IMR-90 (cell line): Measurements from ENCODE around the gene ZMIZ1. TPM values are rescaled to one million over a fixed set of nuclear protein-coding genes. Genes with fewer than 3 reads are reported as not detected.

Experiments used
- ATAC-seq: fragments of 200-7000 bp; cut with Tn5 transposase; 2 replicates; pipeline ENCODE4 v1.9.1; 2020; ENCODE audit warnings: low read depth, mild to moderate bottlenecking, moderate library complexity
- BruUV-seq: library from RNA; stranded (reverse); fragments of 400-500 nt; replicated peaks from 2 replicates; lab custom pipeline; 2021; lab: Mats Ljungman, UMichigan
- CTCF ChIA-PET: fragments of 300-600 bp; formaldehyde crosslinking; extraction: SDS; loops from one replicate; lab custom pipeline; 2021; ENCODE audit warnings: antibody characterized with exemption; lab: Yijun Ruan, JAX
- POLR2A ChIA-PET: fragments of 300-600 bp; sonication (Branson Sonifier 250); formaldehyde crosslinking; loops from one replicate; lab custom pipeline; 2022; ENCODE audit warnings: antibody characterized with exemption; ENCODE audit not compliant: unreplicated experiment; lab: Charles Lee
- DNase-seq: peaks from one replicate; pipeline ENCODE4 v3.0.0; 2013
- H2AFZ ChIP-seq: replicated peaks from 2 replicates; pipeline ENCODE3; 2013; ENCODE audit warnings: low read length, mild to moderate bottlenecking; ENCODE audit not compliant: poor library complexity
- H2AK5ac ChIP-seq: 2 replicates; pipeline ENCODE4 v1.6.1; 2013; ENCODE audit warnings: low read depth, low read length, inconsistent platforms
- H2AK9ac ChIP-seq: replicated peaks from 2 replicates; pipeline ENCODE3; 2013; ENCODE audit warnings: mild to moderate bottlenecking, low read depth, low read length, moderate library complexity; ENCODE audit not compliant: poor library complexity
- H2BK120ac ChIP-seq: 2 replicates; pipeline ENCODE4 v1.6.1; 2013; ENCODE audit warnings: low read depth, low read length, inconsistent platforms
- H2BK15ac ChIP-seq: 3 replicates; pipeline ENCODE4 v1.6.1; 2013; ENCODE audit warnings: low read depth, low read length, inconsistent platforms
- H2BK20ac ChIP-seq: 2 replicates; pipeline ENCODE4 v1.6.1; 2013; ENCODE audit warnings: low read depth, mild to moderate bottlenecking, inconsistent platforms, low read length, moderate library complexity
- H2BK5ac ChIP-seq: 2 replicates; pipeline ENCODE4 v1.6.1; 2013; ENCODE audit warnings: mild to moderate bottlenecking, low read depth, low read length, inconsistent platforms; ENCODE audit not compliant: poor library complexity, severe bottlenecking
- H3K14ac ChIP-seq: replicated peaks from 2 replicates; pipeline ENCODE4 v1.6.1; 2013; ENCODE audit warnings: low read depth, low read length, inconsistent platforms
- H3K18ac ChIP-seq: 2 replicates; pipeline ENCODE4 v1.6.1; 2013; ENCODE audit warnings: low read depth, low read length, control low read depth
- H3K23ac ChIP-seq: 2 replicates; pipeline ENCODE4 v1.6.1; 2013; ENCODE audit warnings: low read depth, low read length, inconsistent platforms
- H3K27ac ChIP-seq: 2 replicates; pipeline ENCODE4 v1.5.1; 2013; ENCODE audit warnings: mild to moderate bottlenecking, control low read depth, low read length; ENCODE audit not compliant: insufficient read depth
- H3K27me3 ChIP-seq: 2 replicates; pipeline ENCODE4 v1.6.1; 2013; ENCODE audit warnings: low read length; ENCODE audit not compliant: control insufficient read depth, insufficient read depth
- H3K36me3 ChIP-seq: 2 replicates; pipeline ENCODE4 v1.6.1; 2013; ENCODE audit warnings: low read length, mixed read lengths; ENCODE audit not compliant: control insufficient read depth, insufficient read depth
- H3K4ac ChIP-seq: 2 replicates; pipeline ENCODE4 v1.6.1; 2013; ENCODE audit warnings: low read depth, low read length, inconsistent platforms
- H3K4me1 ChIP-seq: 2 replicates; pipeline ENCODE4 v1.6.1; 2013; ENCODE audit warnings: low read length, mixed read lengths; ENCODE audit not compliant: control insufficient read depth, insufficient read depth
- H3K4me2 ChIP-seq: 2 replicates; pipeline ENCODE4 v1.6.1; 2013; ENCODE audit warnings: low read depth, mild to moderate bottlenecking, control low read depth, low read length, moderate library complexity
- H3K4me3 ChIP-seq: 2 replicates; pipeline ENCODE4 v1.5.1; 2013; ENCODE audit warnings: low read depth, mild to moderate bottlenecking, control low read depth, low read length, moderate library complexity; ENCODE audit not compliant: insufficient read depth
- H3K56ac ChIP-seq: 2 replicates; pipeline ENCODE4 v1.6.1; 2013; ENCODE audit warnings: low read length, inconsistent platforms; ENCODE audit not compliant: insufficient read depth; ENCODE audit errors: extremely low read depth
- H3K79me1 ChIP-seq, 2 experiments: 2 replicates each; pipeline ENCODE4 v1.6.1; 2013; ENCODE audit warnings: low read length in 2 of 2, inconsistent platforms in 1 of 2, low read depth in 1 of 2
- H3K9ac ChIP-seq: 2 replicates; pipeline ENCODE4 v1.6.1; 2013; ENCODE audit warnings: low read depth, low read length, control low read depth
- H3K9me1 ChIP-seq: 2 replicates; pipeline ENCODE4 v1.6.1; 2013; ENCODE audit warnings: low read length, inconsistent platforms; ENCODE audit not compliant: insufficient read depth
- H3K9me3 ChIP-seq: 2 replicates; pipeline ENCODE4 v1.6.1; 2013; ENCODE audit warnings: low read length; ENCODE audit not compliant: control insufficient read depth, insufficient read depth
- H4K20me1 ChIP-seq: 2 replicates; pipeline ENCODE4 v1.6.1; 2013; ENCODE audit warnings: low read length, inconsistent platforms; ENCODE audit not compliant: insufficient read depth
- H4K5ac ChIP-seq: 2 replicates; pipeline ENCODE4 v1.6.1; 2013; ENCODE audit warnings: mild to moderate bottlenecking, low read depth, low read length, control low read depth
- H4K8ac ChIP-seq, 2 experiments: 2 replicates each; pipeline ENCODE4 v1.6.1; 2013; ENCODE audit warnings: low read depth in 2 of 2, low read length in 2 of 2, control low read depth in 1 of 2, inconsistent platforms in 1 of 2
- H4K91ac ChIP-seq: 2 replicates; pipeline ENCODE4 v1.6.1; 2013; ENCODE audit warnings: low read depth, low read length, inconsistent platforms; ENCODE audit not compliant: insufficient read depth
- BHLHE40 ChIP-seq: fragments of 150-350 bp; IDR thresholded peaks from 2 replicates; pipeline ENCODE4 v1.6.1; 2016; ENCODE audit warnings: mild to moderate bottlenecking, low read depth, low read length
- CEBPB ChIP-seq: IDR thresholded peaks from 2 replicates; pipeline ENCODE4 v1.6.1; 2012; ENCODE audit warnings: low read depth, low read length, improper control_type of control experiment
- CHD1 ChIP-seq: IDR thresholded peaks from 2 replicates; pipeline ENCODE4 v1.6.1; 2012; ENCODE audit warnings: low read depth, low read length, improper control_type of control experiment
- FOS ChIP-seq: fragments of 150-350 bp; IDR thresholded peaks from 2 replicates; pipeline ENCODE4 v1.6.1; 2016; ENCODE audit warnings: low read depth, low read length
- MAFK ChIP-seq: IDR thresholded peaks from 2 replicates; pipeline ENCODE4 v1.6.1; 2012; ENCODE audit warnings: low read depth, low read length, improper control_type of control experiment
- MAZ ChIP-seq: IDR thresholded peaks from 2 replicates; pipeline ENCODE4 v1.6.1; 2012; ENCODE audit warnings: low read depth, mild to moderate bottlenecking, low read length, improper control_type of control experiment, moderate library complexity, borderline replicate concordance
- NFE2L2 ChIP-seq: fragments of 150-350 bp; IDR thresholded peaks from 2 replicates; pipeline ENCODE4 v1.6.1; 2016; ENCODE audit warnings: low read depth, mild to moderate bottlenecking, low read length
- POLR2A ChIP-seq: IDR thresholded peaks from 2 replicates; pipeline ENCODE4 v1.6.1; 2012; ENCODE audit warnings: mild to moderate bottlenecking, low read depth, low read length
- RAD21 ChIP-seq: IDR thresholded peaks from 2 replicates; pipeline ENCODE4 v1.6.1; 2012; ENCODE audit warnings: low read length, improper control_type of control experiment
- RCOR1 ChIP-seq: IDR thresholded peaks from 2 replicates; pipeline ENCODE4 v1.6.1; 2012; ENCODE audit warnings: mild to moderate bottlenecking, low read length, improper control_type of control experiment; ENCODE audit not compliant: insufficient replicate concordance
- RFX5 ChIP-seq: IDR thresholded peaks from 2 replicates; pipeline ENCODE4 v1.8.0; 2012; ENCODE audit warnings: low read depth, mild to moderate bottlenecking, low read length, moderate library complexity
- SMC3 ChIP-seq: fragments of 150-350 bp; IDR thresholded peaks from 2 replicates; pipeline ENCODE4 v1.6.1; 2016; ENCODE audit warnings: low read depth, mild to moderate bottlenecking, antibody characterized with exemption, low read length, moderate library complexity
- USF2 ChIP-seq: fragments of 150-350 bp; IDR thresholded peaks from 2 replicates; pipeline ENCODE4 v1.6.1; 2017; ENCODE audit warnings: mild to moderate bottlenecking, antibody characterized with exemption, low read length, low read depth
- WGBS, 2 experiments: methylation state at CpG; one replicate each; pipeline versions ENCODE4 v1.1.5 to v1.1.7; 2013; ENCODE audit warnings: missing lambda C conversion rate in 2 of 2; ENCODE audit not compliant: insufficient read length in 1 of 2; ENCODE audit errors: extremely low coverage in 2 of 2; 5-methylcytosine and 5-hydroxymethylcytosine counted together
- dilution Hi-C: fragments of 300-500 bp; cut with HindIII; formaldehyde crosslinking; loops from one replicate; pipeline ENCODE4 v1.14.3; 2018; ENCODE audit warnings: low sequenced_read_pairs; ENCODE audit not compliant: unreplicated experiment
- in situ Hi-C: fragments of 300-500 bp; cut with MboI; formaldehyde crosslinking; loops from 3 replicates; pipeline ENCODE4 v1.14.3; 2019; ENCODE audit warnings: low sequenced_read_pairs, inconsistent platforms, mixed read lengths
- intact Hi-C: fragments of 100-400 bp; cut with micrococcal nuclease; formaldehyde crosslinking; loops from 2 replicates; pipeline ENCODE4 v1.10.0; 2022
- polyA plus RNA-seq, 3 experiments: library from polyadenylated mRNA; depleted of rRNA; stranded (reverse); fragments of >200 nt; gene quantifications; 2 replicates each; pipeline ENCODE4 v1.2.3, GENCODE V29; 2012; ENCODE audit warnings: low replicate concordance in 1 of 3
- total RNA-seq: library from RNA; depleted of rRNA; stranded (reverse); fragments of >200 nt; gene quantifications from 2 replicates; pipeline ENCODE4 v1.2.3, GENCODE V29; 2012
- TF ChIP-seq, protein P1 (sequence below): fragments of 150-350 bp; IDR thresholded peaks from 2 replicates; pipeline ENCODE4 v1.6.1; 2016; ENCODE audit warnings: low read depth, mild to moderate bottlenecking, low read length, moderate library complexity, borderline replicate concordance
- TF ChIP-seq, protein P2 (sequence below): conservative IDR thresholded peaks from 2 replicates; pipeline ENCODE4 v1.5.1; 2012; ENCODE audit warnings: mild to moderate bottlenecking, low read depth, low read length, improper control_type of control experiment

Gene ZMIZ1
- total and polyA plus RNA-seq, 2 of the 4 experiments (the other 2 are of a cell fraction): 6.6 to 48.7 TPM

DNA sequence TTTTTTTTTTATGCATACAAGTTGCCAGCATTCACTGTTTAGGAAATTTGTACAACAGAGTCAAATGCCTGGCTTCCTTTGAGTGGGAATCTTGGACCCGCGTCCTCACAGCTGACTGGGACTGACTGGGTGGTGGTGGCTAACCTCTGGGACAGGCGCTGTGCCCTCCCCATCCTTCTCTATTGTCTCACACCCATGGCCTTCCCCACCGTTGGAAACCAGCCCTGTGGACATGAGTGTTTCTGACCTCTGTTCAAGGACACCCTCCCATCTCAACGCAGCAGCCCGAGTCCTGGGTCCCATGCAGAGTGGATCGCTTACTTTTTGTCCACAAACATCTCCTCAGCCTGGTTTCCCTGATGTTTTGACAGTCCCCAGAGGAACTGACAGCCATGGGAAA is 153.4 kb downstream of the ZMIZ1 start:
- 55% methylated on average over 4 of the region's 7 CpGs; no CpG with 5 or more reads in 1 of the 2 experiments for WGBS, 2 experiments

More for the DNA sequence above, 153.4 kb downstream of the ZMIZ1 start:
- Histone ChIP-seq H2BK120ac (no peak overlapping the region), H3K9ac (no peak overlapping the region), H3K4me3 (no peak overlapping the region), H3K27me3 (no peaks in the 10 kb centered on the region), H3K4me2 (no peak overlapping the region), H3K9me1 (peaks cover 34% of the 10 kb centered on the region), H3K4me1 (peaks cover 48% of the 10 kb centered on the region), H2BK15ac (no peak overlapping the region), H3K9me3 (no peaks in the 10 kb centered on the region), H4K8ac (peak overlapping the region in 1 of 2 experiments; percentile 4; a peak in 1 of 4 replicates), H2AFZ (no peak overlapping the region), H3K4ac (peak overlapping the region; percentile 42; the same call in 1 of the 2 replicates), H4K20me1 (peaks cover 56% of the 10 kb centered on the region), H3K14ac (no peak overlapping the region), H3K23ac (peak overlapping the region; percentile 82; the same call in 1 of the 2 replicates), H4K5ac (no peak overlapping the region), H3K27ac (no peak overlapping the region), H2BK5ac (no peak overlapping the region), H2AK9ac (peak overlapping the region; percentile 55), H3K36me3 (peaks cover 49% of the 10 kb centered on the region), H3K79me1 (peaks cover 48 to 96% of the 10 kb centered on the region in 2 experiments), H4K91ac (no peak overlapping the region), H2BK20ac (no peak overlapping the region), H2AK5ac (peak overlapping the region; percentile 56; the same call in 1 of the 2 replicates), H3K56ac (no peak overlapping the region), H3K18ac (no peak overlapping the region)
- DNase-seq: no peak
- no peak for ATAC-seq
- intact Hi-C loops (no loop called here), dilution Hi-C loops (no loop called here), in situ Hi-C loops (no loop called here)
- POLR2A ChIA-PET: no interaction called here
- CTCF ChIA-PET: no interaction called here
- BruUV-seq: no TSS peak
- no peak for TF ChIP-seq BHLHE40
- TF ChIP-seq, protein P1, sequence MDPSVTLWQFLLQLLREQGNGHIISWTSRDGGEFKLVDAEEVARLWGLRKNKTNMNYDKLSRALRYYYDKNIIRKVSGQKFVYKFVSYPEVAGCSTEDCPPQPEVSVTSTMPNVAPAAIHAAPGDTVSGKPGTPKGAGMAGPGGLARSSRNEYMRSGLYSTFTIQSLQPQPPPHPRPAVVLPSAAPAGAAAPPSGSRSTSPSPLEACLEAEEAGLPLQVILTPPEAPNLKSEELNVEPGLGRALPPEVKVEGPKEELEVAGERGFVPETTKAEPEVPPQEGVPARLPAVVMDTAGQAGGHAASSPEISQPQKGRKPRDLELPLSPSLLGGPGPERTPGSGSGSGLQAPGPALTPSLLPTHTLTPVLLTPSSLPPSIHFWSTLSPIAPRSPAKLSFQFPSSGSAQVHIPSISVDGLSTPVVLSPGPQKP: no peak
- TF ChIP-seq CEBPB: no peak
- TF ChIP-seq NFE2L2: no peak
- no peak for TF ChIP-seq CHD1
- no peak for TF ChIP-seq SMC3
- TF ChIP-seq RFX5: no peak
- no peak for TF ChIP-seq USF2
- TF ChIP-seq MAZ: no peak
- no peak for TF ChIP-seq MAFK
- TF ChIP-seq RCOR1: no peak
- no peak for TF ChIP-seq FOS
- TF ChIP-seq, protein P2, sequence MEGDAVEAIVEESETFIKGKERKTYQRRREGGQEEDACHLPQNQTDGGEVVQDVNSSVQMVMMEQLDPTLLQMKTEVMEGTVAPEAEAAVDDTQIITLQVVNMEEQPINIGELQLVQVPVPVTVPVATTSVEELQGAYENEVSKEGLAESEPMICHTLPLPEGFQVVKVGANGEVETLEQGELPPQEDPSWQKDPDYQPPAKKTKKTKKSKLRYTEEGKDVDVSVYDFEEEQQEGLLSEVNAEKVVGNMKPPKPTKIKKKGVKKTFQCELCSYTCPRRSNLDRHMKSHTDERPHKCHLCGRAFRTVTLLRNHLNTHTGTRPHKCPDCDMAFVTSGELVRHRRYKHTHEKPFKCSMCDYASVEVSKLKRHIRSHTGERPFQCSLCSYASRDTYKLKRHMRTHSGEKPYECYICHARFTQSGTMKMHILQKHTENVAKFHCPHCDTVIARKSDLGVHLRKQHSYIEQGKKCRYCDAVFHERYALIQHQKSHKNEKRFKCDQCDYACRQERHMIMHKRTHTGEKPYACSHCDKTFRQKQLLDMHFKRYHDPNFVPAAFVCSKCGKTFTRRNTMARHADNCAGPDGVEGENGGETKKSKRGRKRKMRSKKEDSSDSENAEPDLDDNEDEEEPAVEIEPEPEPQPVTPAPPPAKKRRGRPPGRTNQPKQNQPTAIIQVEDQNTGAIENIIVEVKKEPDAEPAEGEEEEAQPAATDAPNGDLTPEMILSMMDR: no peak
- no peak for TF ChIP-seq RAD21
- no peak for TF ChIP-seq POLR2A
